Brain pericyte (primary cell): ENCODE results near the gene BTLA.
"Not testable (repeated sequence)": the region's sequence is repeated elsewhere in the genome, so short reads cannot be mapped to it uniquely, and the experiment has no call there.

Source experiments
- DNase-seq: peaks from one replicate; pipeline ENCODE4 v3.0.0-alpha.2; 2012; ENCODE audit warnings: low read depth, low spot score

BTLA gene

DNA sequence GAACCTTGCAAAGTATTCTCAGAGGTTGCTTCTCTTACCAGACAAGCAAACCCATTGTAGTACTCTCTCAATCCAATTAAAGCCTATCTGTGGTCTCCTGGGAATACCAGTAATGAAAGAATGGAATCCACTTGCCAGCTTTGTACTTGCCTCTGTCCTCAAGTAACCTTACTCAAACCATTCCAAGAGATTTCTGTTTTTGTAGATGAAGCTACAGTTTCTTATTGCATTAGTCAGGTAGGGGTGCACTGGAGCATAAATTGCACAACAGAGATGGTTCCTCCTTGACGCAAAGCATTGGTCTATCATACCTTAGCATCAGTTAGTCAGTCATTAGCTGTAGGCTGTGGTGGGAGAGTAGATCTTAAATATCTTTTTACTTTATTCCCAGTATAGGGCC lies 52.9 kb downstream of the BTLA start:
- no peak for DNase-seq

DNA sequence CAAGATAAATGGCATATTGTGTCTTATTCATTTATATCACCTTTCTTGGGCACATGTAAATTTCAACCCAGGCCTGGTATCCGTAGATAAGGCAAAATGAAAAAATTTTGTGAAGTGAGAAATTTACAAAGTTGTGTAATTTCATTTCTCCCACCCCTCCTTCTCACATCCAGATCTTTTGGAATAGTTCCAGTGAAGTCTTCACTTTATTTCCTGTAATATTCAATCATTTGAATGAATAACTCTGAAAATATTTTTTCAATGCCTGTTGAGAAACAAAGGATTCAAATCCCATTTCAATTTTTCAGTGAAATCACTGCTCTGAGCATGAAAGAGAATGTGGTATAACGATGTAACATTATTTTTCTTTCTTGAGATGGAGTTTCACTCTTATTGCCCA lies 53.4 kb downstream of the BTLA start:
- no peak for DNase-seq

DNA sequence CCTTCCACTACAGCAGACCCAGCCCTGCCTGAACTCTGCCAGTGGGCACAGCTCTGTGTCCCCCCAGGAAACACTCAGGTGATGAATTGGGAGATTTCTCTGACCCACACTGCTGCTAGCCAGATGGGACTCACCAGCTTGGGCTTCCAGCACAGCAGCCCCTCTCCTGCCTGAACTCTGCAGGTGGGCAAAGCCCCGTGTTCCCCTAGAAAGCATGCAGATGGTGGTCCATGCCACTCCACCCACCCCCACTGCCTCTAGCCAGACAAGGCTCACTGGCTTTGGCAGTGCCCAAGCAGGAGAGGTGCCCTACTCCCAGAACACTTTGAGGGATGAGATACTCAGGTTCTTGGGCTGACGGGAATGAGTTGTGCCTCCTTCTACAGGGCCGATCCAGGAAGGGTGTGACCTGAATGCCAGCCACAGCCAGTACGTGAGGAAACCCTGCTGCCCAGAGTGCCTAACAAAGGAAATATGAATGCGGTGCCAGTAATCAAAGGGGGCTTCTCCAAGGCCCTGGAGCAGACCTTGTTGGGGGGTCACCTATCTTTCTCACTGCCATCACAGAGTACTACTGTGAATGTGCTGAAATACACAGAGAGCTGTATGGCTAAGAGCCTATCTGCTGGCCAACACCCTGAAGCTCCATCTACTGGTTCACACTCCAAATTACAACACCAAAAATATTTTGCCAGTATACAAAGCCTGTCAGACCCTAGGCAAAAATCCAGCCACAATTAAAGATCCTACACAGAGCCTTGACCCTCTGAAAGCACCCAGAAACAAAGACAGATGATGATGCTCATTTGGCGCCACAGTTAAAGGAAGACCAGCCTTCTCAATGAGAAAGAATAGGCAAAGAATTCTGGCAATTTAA lies 61.9 kb downstream of the BTLA start:
- no peak for DNase-seq

DNA sequence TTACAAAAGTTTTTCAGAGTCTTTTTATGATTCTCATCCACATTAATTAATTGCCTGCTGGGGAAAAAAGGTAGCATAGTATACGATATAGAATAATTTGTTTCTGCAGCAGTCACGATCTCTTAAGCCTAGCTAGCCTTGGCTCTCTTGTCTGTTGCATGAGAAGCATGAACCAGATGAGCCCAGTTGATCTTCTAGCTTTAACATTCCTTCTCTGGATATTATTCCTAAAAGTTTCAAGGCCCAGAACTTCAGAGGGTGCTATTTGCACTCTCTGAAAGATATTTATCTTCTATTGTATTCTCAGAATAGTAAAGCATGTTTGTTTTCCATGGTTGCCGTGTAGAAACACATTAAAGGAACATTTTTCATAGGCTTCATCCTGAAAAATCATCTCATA lies 69.3 kb downstream of the BTLA start:
- DNase-seq: no peak

DNA sequence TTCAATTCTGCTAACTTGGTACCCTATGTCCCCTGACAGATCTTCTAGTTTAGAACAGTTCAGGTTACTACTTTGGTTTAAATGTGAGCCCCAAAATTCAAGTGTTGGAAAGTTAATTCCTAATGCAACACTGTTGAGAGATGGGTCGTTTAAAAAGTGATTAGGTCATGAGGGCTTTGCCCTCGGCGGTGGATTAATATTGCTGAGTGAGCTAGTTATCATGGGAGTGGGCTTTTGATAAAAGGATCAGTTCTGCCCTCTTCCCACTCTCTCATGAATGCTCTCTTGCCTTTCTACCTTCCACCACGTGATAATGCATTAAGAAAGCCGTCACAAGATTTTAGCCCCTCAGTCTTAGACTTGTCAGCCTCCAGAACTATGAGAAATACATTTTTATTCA lies 72.1 kb downstream of the BTLA start:
- no peak for DNase-seq

DNA sequence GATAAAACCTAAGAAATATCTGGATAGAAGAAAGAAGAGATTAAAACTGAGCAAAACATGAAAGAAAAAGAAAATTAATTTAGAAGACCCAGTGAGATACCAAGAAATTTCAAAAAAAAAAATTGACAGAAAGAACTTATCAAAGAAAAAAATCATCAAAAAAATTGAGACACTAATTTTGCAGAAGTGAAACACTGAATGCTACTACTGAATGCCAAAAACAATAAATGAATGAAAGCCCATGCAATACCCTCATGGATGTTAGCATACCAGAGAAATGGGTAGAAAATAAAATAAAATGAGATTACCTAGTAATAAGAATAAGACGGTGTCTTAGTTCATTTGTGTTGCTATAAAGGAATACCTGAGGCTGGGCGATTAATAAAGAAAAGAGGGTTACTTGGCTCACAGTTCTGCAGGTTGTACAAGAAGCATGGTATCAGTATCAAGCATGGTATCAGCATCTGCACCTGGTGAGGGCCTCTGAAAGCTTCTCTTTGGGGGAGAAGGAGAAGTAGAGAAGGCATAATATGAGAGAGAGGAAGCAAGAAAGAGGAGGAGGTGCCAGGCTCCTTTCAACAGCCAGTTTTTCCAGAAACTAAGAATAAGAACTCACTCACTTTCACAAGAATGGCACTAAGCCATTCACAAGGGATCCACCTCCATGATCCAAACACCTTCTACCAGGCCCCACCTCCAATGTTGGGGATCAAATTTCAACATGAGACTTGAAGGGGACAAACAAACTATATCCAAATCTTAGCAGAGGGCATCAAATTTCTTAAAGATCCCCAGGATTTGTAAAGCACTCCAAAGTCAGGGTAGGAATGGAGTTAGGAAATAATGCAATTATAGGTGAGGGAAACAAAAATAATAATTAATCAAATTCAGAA lies 73.2 kb downstream of the BTLA start:
- no peak for DNase-seq

DNA sequence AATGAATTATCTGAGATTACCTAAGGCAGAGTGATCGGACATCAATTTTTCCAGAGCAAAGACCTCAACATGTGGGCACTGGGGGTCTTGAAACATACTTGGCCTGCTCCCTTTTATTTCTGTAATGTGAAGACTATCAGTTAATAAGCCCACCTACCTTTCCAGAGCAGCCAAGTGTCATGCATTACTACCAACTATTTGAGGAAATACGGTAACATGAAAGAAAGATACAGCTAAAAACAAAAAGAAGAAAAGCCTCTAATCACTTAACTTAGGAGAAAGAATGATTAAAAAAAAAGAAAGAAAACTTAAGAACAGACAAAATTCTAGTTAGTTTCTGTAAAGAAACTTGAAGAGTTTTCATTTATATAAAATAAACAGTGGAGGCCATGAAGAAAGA lies 73.9 kb downstream of the BTLA start:
- DNase-seq: no peak

DNA sequence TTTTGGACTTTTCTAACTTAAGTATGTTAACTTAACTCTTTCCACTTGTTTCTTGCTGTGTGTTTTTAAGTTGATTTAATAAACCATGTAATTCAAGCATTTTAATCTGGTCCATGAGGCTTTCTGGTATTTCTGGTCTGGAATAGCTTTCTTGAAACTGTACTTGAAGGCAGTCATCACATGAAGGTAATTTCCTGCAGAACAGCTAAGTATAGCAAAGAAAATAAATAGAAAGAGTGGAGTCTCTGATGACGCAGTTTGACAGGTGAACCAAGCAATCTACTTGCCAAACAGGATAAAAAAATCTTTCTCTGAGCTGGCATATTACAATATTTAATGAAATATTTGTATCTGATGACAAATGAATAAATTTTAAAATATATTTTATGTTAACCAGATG lies 74.9 kb downstream of the BTLA start:
- no peak for DNase-seq

DNA sequence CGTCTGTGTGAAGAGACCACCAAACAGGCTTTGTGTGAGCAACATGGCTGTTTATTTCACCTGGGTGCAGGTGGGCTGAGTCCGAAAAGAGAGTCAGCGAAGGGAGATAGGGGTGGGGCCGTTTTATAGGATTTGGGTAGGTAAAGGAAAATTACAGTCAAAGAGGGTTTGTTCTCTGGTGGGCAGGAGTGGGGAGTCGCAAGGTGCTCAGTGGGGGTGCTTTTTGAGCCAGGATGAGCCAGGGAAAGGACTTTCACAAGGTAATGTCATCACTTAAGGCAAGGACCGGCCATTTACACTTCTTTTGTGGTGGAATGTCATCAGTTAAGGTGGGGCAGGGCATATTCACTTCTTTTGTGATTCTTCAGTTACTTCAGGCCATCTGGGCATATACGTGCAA lies 76.4 kb downstream of the BTLA start:
- not testable (repeated sequence) for DNase-seq

DNA sequence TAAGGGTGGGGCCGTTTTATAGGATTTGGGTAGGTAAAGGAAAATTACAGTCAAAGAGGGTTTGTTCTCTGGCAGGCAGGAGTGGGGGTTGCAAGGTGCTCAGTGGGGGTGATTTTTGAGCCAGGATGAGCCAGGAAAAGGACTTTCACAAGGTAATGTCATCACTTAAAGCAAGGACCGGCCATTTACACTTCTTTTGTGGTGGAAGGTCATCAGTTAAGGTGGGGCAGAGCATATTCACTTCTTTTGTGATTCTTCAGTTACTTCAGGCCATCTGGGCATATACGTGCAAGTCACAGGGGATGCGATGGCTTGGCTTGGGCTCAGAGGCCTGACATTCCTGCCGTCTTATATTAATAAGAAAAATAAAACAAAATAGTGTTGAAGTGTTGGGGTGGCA lies 80.7 kb downstream of the BTLA start:
- DNase-seq: not testable (repeated sequence)

DNA sequence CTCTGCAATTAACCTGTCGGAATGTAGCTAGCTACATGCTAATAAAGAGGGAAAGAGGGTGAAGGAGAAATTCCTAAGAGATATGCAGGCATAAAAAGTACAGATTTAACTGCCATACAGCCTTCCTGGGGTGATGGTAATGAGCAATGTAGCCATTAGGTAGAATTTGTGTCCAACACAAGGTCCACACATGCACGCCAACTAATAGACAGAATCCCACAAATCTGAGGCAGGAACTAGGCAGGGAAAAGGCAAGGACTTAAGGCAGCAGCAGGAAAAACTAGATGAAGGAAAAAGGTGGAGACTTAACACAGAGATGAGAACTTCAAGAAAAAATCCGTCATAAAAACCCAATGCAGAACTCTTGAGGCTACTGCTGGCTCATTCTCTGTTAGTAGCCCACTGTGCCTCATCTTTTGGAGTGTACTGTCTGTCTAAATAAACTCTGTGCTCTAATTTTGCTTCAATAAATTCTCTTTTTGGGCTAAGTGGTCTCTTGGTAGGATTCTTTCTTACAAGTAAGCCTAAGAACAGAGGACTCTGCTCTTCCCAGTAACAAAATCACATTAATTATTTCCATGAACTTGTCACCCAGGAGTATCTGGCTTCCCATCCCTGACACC lies 81.5 kb downstream of the BTLA start:
- no peak for DNase-seq

DNA sequence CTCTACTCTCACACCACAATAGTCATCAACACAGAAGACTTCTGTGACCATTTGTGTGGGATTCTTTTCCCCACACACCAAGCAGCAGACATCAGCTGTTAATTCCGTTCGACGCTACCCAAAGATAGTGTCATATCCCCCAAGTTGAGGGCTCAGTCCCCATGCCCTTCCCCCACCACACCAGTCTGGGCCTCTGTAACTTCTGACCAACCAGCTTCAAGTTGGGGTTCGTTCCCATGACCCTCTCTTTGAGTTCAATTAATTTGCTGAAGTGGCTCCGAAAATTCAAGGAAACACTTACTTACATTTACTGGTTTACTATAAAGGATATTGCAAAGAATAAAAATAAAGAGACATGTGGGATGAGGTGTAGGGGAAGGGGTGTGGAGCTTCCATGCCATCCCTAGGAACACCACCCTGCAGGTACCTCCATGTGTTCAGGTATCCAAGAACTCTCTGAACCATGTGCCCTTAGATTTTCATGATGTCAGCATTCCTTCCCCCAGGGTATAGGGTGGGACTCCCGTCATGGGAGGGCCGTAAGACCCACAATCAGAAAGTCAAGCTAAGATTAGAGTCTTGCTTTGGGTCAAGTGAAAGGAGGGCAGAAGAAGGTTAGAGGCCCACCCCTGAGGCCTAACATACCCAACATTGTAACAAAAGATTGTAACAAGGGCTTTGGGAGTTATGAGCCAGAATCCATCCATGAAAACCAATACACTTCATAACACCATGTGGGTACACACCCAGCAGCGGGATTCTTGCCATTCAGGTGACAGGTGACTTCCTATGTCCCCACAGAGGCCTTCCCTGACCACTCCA lies 82.7 kb downstream of the BTLA start:
- no peak for DNase-seq

DNA sequence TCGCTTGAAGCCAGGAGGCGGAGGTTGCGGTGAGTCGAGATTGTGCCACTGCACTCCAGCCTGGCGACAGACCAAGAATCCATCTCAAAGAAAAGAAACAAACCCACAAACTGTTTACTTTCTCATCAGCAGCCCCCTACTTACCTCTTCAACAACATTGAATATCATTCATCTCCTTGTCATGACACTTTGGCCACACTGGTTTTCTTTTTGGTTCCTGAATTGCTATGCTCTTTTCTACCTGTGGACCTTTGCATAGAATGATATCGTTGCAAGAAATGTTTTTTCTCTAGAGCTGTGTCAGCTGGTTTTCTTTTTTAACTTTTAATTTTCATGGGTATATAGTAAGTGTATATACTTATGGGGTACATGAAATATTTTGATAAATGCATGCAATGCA lies 83.9 kb downstream of the BTLA start:
- DNase-seq: no peak
